ENCODE results near the gene DOCK4.

The DOCK4 gene

GRCh38 chr7:112201411-112201810 lies 4.8 kb downstream of the DOCK4 start:
- no peak overlapping the region for H3K27ac Mint-ChIP-seq
- H3K4me3 Mint-ChIP-seq: no peak overlapping the region
- H3K9me3 Mint-ChIP-seq: no peaks in the 10 kb centered on the region
- peaks cover 20% of the 10 kb centered on the region for H3K4me1 Mint-ChIP-seq
- no peaks in the 10 kb centered on the region for H3K36me3 Mint-ChIP-seq (ENCODE audit: low read depth)
- TF ChIP-seq CTCF (IDR thresholded peaks at IDR 0.05; ENCODE audit: unreplicated experiment in 3 of 3): no peak
- H3K27me3 Mint-ChIP-seq (ENCODE audit: low read depth): peaks cover 9% of the 10 kb centered on the region

- H3K27ac Mint-ChIP-seq: no peak overlapping the region
- no peaks in the 10 kb centered on the region for H3K36me3 Mint-ChIP-seq (ENCODE audit: low read depth)
- TF ChIP-seq CTCF (IDR thresholded peaks at IDR 0.05; ENCODE audit: unreplicated experiment in 3 of 3): no peak
- no peak overlapping the region for H3K4me3 Mint-ChIP-seq
- H3K27me3 Mint-ChIP-seq (ENCODE audit: low read depth): peaks cover 3% of the 10 kb centered on the region
- peaks cover 18% of the 10 kb centered on the region for H3K4me1 Mint-ChIP-seq
- H3K9me3 Mint-ChIP-seq: no peaks in the 10 kb centered on the region
These were observed 6.5 kb downstream of the DOCK4 start for GRCh38 chr7:112199672-112200071.

GRCh38 chr7:112199035-112199655 lies 7.1 kb downstream of the DOCK4 start:
- no peak overlapping the region for H3K4me3 Mint-ChIP-seq
- H3K36me3 Mint-ChIP-seq (ENCODE audit: low read depth): no peaks in the 10 kb centered on the region
- peaks cover 3% of the 10 kb centered on the region for H3K27me3 Mint-ChIP-seq (ENCODE audit: low read depth)
- peaks cover 13% of the 10 kb centered on the region for H3K4me1 Mint-ChIP-seq
- H3K9me3 Mint-ChIP-seq: no peaks in the 10 kb centered on the region
- TF ChIP-seq CTCF (IDR thresholded peaks at IDR 0.05; ENCODE audit: unreplicated experiment in 3 of 3): no peak
- no peak overlapping the region for H3K27ac Mint-ChIP-seq

GRCh38 chr7:112197322-112197721 lies 8.9 kb downstream of the DOCK4 start:
- H3K4me3 Mint-ChIP-seq: no peak overlapping the region
- H3K4me1 Mint-ChIP-seq: no peaks in the 10 kb centered on the region
- no peak overlapping the region for H3K27ac Mint-ChIP-seq
- no peak for TF ChIP-seq CTCF (IDR thresholded peaks at IDR 0.05; ENCODE audit: unreplicated experiment in 3 of 3)
- H3K36me3 Mint-ChIP-seq (ENCODE audit: low read depth): no peaks in the 10 kb centered on the region
- H3K27me3 Mint-ChIP-seq (ENCODE audit: low read depth): no peaks in the 10 kb centered on the region
- H3K9me3 Mint-ChIP-seq: no peaks in the 10 kb centered on the region

GRCh38 chr7:112195717-112196116 lies 10.5 kb downstream of the DOCK4 start:
- no peak for TF ChIP-seq CTCF (IDR thresholded peaks at IDR 0.05; ENCODE audit: unreplicated experiment in 3 of 3)
- H3K4me3 Mint-ChIP-seq: no peak overlapping the region
- no peaks in the 10 kb centered on the region for H3K27me3 Mint-ChIP-seq (ENCODE audit: low read depth)

GRCh38 chr7:112193915-112194502 lies 12.2 kb downstream of the DOCK4 start:
- Mint-ChIP-seq H3K9me3 (no peaks in the 10 kb centered on the region), H3K27ac (no peak overlapping the region), H3K27me3 (ENCODE audit: low read depth) (no peaks in the 10 kb centered on the region), H3K4me3 (no peak overlapping the region), H3K36me3 (ENCODE audit: low read depth) (no peaks in the 10 kb centered on the region), H3K4me1 (no peaks in the 10 kb centered on the region)
- no peak for TF ChIP-seq CTCF (IDR thresholded peaks at IDR 0.05; ENCODE audit: unreplicated experiment in 3 of 3)

More at GRCh38 chr7:112195717-112196116, 10.5 kb downstream of the DOCK4 start:
- H3K36me3 Mint-ChIP-seq (ENCODE audit: low read depth): no peaks in the 10 kb centered on the region
- H3K4me1 Mint-ChIP-seq: no peaks in the 10 kb centered on the region
- H3K27ac Mint-ChIP-seq: no peak overlapping the region
- no peaks in the 10 kb centered on the region for H3K9me3 Mint-ChIP-seq
